Loucy (cell line): Measurements from ENCODE around the gene NEK6.
A peak's percentile ranks its signal among the peaks of the same experiment; 100 is the strongest.

Experiments
- H2AFZ ChIP-seq: fragments of 200-600 bp; sonication (generic); 2 replicates; pipeline ENCODE4 v1.6.0; 2016; ENCODE audit warnings: antibody characterized with exemption, mild to moderate bottlenecking, low read length, moderate library complexity
- H3F3A ChIP-seq: fragments of 200-600 bp; 2 replicates; pipeline ENCODE4 v1.6.0; 2016; ENCODE audit warnings: antibody characterized with exemption, low read depth, mild to moderate bottlenecking
- H3K27me3 ChIP-seq: fragments of 200-600 bp; sonication (generic); 2 replicates; pipeline ENCODE4 v1.6.1; 2014; ENCODE audit warnings: low read length, mild to moderate bottlenecking; ENCODE audit not compliant: insufficient read depth, poor library complexity, severe bottlenecking
- H3K36me3 ChIP-seq: fragments of 200-600 bp; sonication (generic); 2 replicates; pipeline ENCODE4 v1.6.1; 2016; ENCODE audit warnings: low read length; ENCODE audit not compliant: insufficient read depth
- H3K4me1 ChIP-seq: fragments of 200-600 bp; sonication (generic); 2 replicates; pipeline ENCODE4 v1.5.1; 2014; ENCODE audit warnings: low read length, mild to moderate bottlenecking; ENCODE audit not compliant: insufficient read depth, poor library complexity, severe bottlenecking
- H3K4me2 ChIP-seq: fragments of 200-600 bp; sonication (generic); 2 replicates; pipeline ENCODE4 v1.6.0; 2014; ENCODE audit warnings: antibody characterized with exemption, low read length, low read depth, mild to moderate bottlenecking; ENCODE audit not compliant: poor library complexity, severe bottlenecking
- H3K4me3 ChIP-seq: fragments of 200-600 bp; sonication (generic); 2 replicates; pipeline ENCODE4 v1.5.1; 2014; ENCODE audit warnings: low read length, mild to moderate bottlenecking, mixed read lengths; ENCODE audit not compliant: poor library complexity, severe bottlenecking
- H3K79me2 ChIP-seq: fragments of 200-600 bp; sonication (generic); 2 replicates; pipeline ENCODE4 v1.6.1; 2014; ENCODE audit warnings: low read length; ENCODE audit not compliant: insufficient read depth
- H3K9ac ChIP-seq: fragments of 200-600 bp; sonication (generic); 2 replicates; pipeline ENCODE4 v1.6.0; 2014; ENCODE audit warnings: mild to moderate bottlenecking, low read depth, low read length, moderate library complexity; ENCODE audit not compliant: poor library complexity, severe bottlenecking
- H3K9me2 ChIP-seq: fragments of 200-600 bp; sonication (generic); replicated peaks from 2 replicates; pipeline ENCODE4 v1.6.1; 2016; ENCODE audit warnings: low read depth, low read length, mixed read lengths
- H3K9me3 ChIP-seq: fragments of 200-600 bp; sonication (generic); 2 replicates; pipeline ENCODE4 v1.6.1; 2014; ENCODE audit warnings: mild to moderate bottlenecking, antibody characterized with exemption, low read length, low read depth; ENCODE audit not compliant: insufficient read depth
- H4K20me1 ChIP-seq: fragments of 200-600 bp; sonication (generic); 2 replicates; pipeline ENCODE4 v1.6.0; 2014; ENCODE audit warnings: antibody characterized with exemption, low read length, mild to moderate bottlenecking; ENCODE audit not compliant: insufficient read depth, poor library complexity, severe bottlenecking
- EZH2phosphoT487 ChIP-seq: fragments of 200-600 bp; IDR thresholded peaks from 2 replicates; pipeline ENCODE4 v1.6.1; 2018; ENCODE audit warnings: antibody characterized with exemption, mild to moderate bottlenecking, moderate library complexity, borderline replicate concordance
- TF ChIP-seq, protein P1 (sequence below): fragments of 200-600 bp; sonication (generic); conservative IDR thresholded peaks from 2 replicates; pipeline ENCODE4 v1.5.1; 2014; ENCODE audit warnings: mild to moderate bottlenecking, antibody characterized with exemption, low read length

NEK6 gene

GRCh38 chr9:124312290-124313265 lies 54.8 kb downstream of the NEK6 start:
- H3K36me3 ChIP-seq: no peaks in the 10 kb centered on the region
- H2AFZ ChIP-seq: no peak overlapping the region
- H3K9me2 ChIP-seq: no peaks in the 10 kb centered on the region
- H3K9ac ChIP-seq: no peak overlapping the region
- no peaks in the 10 kb centered on the region for H4K20me1 ChIP-seq
- H3K4me1 ChIP-seq: no peaks in the 10 kb centered on the region
- H3F3A ChIP-seq: no peaks in the 10 kb centered on the region
- H3K4me2 ChIP-seq: no peak overlapping the region
- no peaks in the 10 kb centered on the region for H3K9me3 ChIP-seq
- H3K79me2 ChIP-seq: no peaks in the 10 kb centered on the region
- no peak overlapping the region for H3K4me3 ChIP-seq
- H3K27me3 ChIP-seq: no peaks in the 10 kb centered on the region
- TF ChIP-seq, protein P1, sequence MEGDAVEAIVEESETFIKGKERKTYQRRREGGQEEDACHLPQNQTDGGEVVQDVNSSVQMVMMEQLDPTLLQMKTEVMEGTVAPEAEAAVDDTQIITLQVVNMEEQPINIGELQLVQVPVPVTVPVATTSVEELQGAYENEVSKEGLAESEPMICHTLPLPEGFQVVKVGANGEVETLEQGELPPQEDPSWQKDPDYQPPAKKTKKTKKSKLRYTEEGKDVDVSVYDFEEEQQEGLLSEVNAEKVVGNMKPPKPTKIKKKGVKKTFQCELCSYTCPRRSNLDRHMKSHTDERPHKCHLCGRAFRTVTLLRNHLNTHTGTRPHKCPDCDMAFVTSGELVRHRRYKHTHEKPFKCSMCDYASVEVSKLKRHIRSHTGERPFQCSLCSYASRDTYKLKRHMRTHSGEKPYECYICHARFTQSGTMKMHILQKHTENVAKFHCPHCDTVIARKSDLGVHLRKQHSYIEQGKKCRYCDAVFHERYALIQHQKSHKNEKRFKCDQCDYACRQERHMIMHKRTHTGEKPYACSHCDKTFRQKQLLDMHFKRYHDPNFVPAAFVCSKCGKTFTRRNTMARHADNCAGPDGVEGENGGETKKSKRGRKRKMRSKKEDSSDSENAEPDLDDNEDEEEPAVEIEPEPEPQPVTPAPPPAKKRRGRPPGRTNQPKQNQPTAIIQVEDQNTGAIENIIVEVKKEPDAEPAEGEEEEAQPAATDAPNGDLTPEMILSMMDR: peak; percentile 53
- TF ChIP-seq EZH2phosphoT487: no peak

GRCh38 chr9:124313940-124314339 lies 56.2 kb downstream of the NEK6 start:
- H3K9me2 ChIP-seq: no peaks in the 10 kb centered on the region
- H3K4me3 ChIP-seq: no peak overlapping the region
- TF ChIP-seq, protein P1: no peak
- TF ChIP-seq EZH2phosphoT487: no peak
- no peaks in the 10 kb centered on the region for H3K4me1 ChIP-seq
- H3K27me3 ChIP-seq: no peaks in the 10 kb centered on the region
- no peaks in the 10 kb centered on the region for H4K20me1 ChIP-seq
- H3K9me3 ChIP-seq: no peaks in the 10 kb centered on the region
- no peak overlapping the region for H2AFZ ChIP-seq
- no peaks in the 10 kb centered on the region for H3F3A ChIP-seq
- H3K79me2 ChIP-seq: no peaks in the 10 kb centered on the region
- H3K36me3 ChIP-seq: no peaks in the 10 kb centered on the region
- no peak overlapping the region for H3K4me2 ChIP-seq
- no peak overlapping the region for H3K9ac ChIP-seq

GRCh38 chr9:124315882-124316281 lies 58.1 kb downstream of the NEK6 start:
- H3K27me3 ChIP-seq: no peaks in the 10 kb centered on the region
- no peaks in the 10 kb centered on the region for H4K20me1 ChIP-seq
- no peak overlapping the region for H3K4me2 ChIP-seq
- no peaks in the 10 kb centered on the region for H3F3A ChIP-seq
- H3K9ac ChIP-seq: no peak overlapping the region
- TF ChIP-seq EZH2phosphoT487: no peak
- TF ChIP-seq, protein P1: no peak
- H3K9me3 ChIP-seq: no peaks in the 10 kb centered on the region
- no peaks in the 10 kb centered on the region for H3K4me1 ChIP-seq
- H3K4me3 ChIP-seq: no peak overlapping the region
- H3K36me3 ChIP-seq: no peaks in the 10 kb centered on the region
- no peak overlapping the region for H2AFZ ChIP-seq
- no peaks in the 10 kb centered on the region for H3K79me2 ChIP-seq
- no peaks in the 10 kb centered on the region for H3K9me2 ChIP-seq
